Measurements from ENCODE around the gene ELOVL2.

The ELOVL2 gene

GRCh38 chr6:11056871-11057270, 12.8 kb upstream of the ELOVL2 start:
- DNase-seq = no peak

DNA sequence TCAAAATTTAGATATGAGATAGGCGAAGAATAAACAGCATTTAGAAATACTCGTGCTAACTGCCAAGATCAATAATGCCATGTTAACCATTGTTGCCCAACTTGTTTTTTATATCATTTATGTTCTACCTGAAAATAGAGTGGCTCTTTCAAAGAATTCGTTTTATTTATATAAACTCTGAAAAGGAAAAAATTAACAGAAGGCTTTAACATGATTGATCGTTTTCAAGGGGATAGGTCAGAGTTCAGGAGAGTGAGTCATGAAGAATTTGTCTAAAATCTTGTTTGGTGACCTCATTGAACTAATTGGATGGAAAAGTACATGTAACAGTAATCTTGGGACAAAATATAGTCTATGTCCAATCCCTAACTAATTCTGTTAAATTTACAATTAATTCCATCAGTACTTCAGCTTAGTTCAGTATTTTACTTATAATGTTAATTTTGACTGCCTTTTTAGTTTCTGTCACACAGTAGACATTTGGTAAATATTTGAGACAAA, 11.1 kb upstream of the ELOVL2 start:
- DNase-seq = no peak

DNA sequence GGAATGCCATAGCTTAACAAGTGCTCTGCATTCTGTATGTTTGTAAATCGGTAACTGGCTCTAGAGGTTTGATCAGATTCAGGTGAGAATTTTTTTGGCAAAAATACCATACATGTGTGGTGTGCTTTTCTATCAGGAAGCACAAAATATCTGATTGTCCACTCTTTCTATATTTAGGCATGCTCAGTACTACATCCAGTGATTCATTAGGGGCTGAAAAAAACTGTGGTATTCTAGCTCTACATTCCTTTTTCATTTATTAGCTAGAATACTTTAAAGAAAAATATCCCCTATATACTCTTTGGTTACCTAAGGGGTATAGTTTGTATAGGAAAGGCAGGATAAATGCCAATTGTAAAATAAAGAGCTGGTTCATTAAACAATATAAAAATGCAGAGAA, 10.6 kb upstream of the ELOVL2 start:
- DNase-seq = no peak

GRCh38 chr6:11053307-11053706, 9.2 kb upstream of the ELOVL2 start:
- no peak for DNase-seq

DNA sequence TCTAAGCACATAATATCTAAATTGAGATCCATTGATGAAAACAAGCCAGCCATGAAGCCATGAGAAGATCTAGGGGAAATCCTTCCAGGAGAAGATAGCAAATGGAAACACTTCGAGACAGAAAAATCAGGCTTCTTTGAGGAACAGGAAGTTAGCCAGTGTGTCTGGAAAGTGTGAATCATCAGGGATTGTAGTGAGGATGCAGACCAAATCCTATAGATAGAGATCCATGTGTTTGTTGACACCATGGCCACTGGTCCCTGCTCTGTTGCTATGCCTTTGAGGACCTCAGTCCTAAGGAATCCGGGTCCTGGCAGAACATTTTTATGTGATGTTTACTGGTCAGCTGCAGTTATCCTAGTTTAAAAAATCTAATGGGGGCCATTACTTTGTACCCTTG, 6.6 kb upstream of the ELOVL2 start:
- no peak for DNase-seq

- no peak for DNase-seq
These were observed 635 bp upstream of the ELOVL2 start for GRCh38 chr6:11044712-11045167.

DNA sequence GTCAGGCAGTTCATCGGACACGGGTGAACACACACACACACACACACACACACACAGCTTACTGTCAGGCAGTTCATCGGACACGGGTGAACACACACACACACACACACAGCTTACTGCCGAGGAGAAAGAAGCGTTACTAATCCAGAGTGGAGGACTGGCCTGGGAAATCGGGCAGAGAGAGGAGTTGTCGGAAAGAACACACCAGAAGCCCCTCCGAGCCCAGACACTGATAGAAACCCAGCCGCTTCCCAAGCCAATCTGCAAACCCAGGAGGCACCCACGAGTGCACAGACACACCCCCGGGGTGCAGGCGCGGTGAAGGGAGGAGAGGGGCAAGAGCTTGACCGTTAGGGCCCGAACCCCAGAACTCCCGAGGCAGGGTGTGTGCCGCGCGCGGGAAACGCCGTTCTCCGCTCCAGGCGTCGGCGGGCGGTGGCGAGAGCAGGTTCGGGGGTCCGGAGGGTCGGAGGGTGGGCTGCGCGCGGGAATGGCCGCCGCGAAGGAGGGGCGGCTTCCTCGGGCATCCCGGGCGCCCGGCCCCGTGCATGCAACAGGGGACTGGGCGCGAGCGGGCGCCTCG, 636 bp downstream of the ELOVL2 start:
- DNase-seq = no peak

DNA sequence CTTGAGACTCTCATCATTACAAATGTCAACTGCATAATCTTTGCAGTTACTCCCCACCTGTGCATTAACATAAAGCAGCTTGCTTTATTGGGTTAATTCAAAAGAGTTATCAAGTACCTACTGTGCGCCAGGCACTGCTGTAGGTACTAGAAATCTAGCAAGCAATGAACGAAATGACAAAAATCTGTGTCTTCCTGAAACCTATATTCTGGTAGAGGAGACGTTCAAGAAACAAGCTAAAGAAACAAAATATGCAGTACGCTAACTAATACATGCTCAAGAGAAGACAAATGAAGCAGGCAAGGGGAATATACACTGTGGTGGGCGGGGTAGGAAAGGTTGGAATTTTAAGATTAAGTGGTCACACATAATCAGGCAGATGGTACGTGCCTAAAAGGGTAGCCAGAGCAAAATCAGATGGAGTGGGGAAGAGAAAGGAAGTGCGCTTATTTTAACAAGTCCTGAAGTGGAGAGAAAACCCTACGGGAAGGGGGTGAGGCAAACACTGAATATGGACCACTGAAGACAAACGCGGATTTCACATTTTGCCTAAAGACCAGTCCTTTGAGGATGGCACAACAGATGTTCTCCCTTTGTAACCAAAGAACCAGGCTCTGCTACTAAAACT, 1.2 kb downstream of the ELOVL2 start:
- no peak for DNase-seq

DNA sequence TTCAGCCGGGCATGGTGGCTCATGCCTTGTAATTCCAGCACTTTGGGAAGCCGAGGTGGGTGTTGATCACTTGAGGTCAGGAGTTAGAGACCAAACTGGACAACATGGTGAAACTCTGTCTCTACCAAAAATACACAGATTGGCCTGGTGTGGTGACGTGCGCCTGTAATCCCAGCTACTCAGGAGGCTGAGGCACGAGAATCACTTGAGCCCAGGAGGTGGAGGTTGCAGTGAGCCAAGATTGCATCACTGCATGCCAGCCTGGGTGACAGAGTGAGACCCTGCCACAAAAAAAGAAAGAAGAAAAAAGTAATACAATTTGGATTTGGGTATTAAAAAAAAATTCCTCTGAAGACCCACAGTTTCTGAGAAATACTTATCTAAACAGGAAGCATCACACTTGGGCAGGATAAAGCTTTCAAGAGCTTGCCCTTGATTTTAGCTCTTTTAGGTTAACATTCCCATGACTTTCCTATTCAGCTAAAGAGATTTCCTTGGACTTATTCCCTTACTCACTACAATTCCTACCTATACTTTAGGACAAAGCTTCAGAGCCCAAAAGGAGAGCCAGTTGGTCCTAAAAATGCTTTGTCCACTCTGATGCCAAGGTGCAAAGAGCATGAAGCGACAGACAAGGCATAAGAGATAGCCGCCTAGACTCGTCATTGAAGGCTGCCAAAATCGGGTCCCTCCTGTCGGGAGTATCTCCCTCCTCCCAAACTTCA, 1.9 kb downstream of the ELOVL2 start:
- no peak for DNase-seq

DNA sequence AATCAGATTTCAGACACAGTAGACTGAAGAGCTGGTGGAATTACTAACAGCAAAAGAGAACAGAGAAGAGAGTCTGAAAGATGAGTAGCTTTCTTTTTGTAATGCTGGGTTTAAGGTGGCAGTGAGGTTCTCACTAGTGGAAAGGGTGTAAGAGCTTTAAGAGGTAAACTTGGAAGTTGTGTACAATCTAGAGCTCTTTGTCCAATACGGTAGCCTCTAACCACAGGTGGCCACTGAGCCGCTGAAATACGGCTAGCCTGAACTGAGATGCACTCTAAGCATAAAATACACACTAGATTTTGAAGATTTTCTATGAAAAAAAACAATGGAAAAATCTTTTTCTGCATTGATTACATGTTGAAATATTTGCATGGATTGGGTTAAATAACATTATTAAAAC, 4.0 kb downstream of the ELOVL2 start:
- no peak for DNase-seq

GRCh38 chr6:11039040-11039439, 5.1 kb downstream of the ELOVL2 start:
- no peak for DNase-seq

- no peak for DNase-seq
These were observed 7.1 kb downstream of the ELOVL2 start for GRCh38 chr6:11036977-11037430.

GRCh38 chr6:11036351-11036740, 7.8 kb downstream of the ELOVL2 start:
- DNase-seq = no peak

DNA sequence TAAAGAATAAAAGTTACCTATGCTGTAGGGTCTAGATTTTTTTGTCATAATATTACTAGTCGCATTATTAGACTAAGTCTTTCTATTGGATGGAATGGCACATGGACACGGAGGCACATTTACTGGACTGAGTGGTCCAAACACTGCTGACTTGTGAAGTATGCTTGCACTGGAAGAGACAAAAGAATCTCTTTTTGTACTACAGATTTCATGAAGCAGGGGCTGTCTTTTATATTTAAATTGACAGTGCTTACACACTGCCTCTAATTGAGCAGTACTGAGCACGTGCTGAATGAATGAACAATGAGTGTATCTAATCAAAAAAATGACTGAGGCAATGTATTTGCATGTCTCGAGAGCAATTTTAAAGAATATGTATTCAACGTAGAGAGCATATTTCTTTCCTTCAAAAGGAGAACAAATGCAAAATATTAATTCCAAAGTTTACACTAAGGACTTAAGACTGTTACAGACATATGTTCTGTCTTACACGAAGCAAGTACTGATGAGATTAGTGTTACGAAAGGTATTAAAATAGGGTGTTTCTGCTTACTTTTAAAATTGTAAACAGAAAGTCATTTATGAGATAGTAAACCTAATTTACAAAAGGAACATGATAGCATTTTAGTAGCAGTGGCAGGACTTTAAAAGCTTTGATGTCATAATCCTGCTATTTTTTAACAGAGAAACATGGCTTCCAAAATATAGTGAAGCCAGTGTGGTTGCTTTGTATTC, 8.3 kb downstream of the ELOVL2 start:
- no peak for DNase-seq

- no peak for DNase-seq
These were observed 10.3 kb downstream of the ELOVL2 start for GRCh38 chr6:11033825-11034224.

DNA sequence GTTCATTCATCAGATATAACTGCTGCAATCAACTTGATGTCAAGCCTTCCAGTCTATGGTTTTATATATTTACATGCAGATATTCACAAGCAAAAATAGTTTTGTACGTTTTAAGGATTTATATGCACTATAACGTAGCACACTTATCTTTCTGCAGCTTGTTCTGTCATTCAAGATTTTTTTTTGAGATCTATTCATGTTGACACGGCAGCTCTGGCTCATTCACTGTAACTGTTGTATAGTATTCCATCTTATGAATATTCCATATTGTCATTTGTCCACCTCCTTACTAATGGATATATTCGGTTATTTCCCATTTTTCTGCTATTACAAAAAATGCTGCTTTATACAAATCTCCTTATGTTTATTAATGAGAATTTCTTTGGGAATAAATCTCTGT, 13.2 kb downstream of the ELOVL2 start:
- no peak for DNase-seq

GRCh38 chr6:11028959-11029358, 15.1 kb downstream of the ELOVL2 start:
- no peak for DNase-seq

- no peak for DNase-seq
These were observed 16.5 kb downstream of the ELOVL2 start for GRCh38 chr6:11027565-11028110.

DNA sequence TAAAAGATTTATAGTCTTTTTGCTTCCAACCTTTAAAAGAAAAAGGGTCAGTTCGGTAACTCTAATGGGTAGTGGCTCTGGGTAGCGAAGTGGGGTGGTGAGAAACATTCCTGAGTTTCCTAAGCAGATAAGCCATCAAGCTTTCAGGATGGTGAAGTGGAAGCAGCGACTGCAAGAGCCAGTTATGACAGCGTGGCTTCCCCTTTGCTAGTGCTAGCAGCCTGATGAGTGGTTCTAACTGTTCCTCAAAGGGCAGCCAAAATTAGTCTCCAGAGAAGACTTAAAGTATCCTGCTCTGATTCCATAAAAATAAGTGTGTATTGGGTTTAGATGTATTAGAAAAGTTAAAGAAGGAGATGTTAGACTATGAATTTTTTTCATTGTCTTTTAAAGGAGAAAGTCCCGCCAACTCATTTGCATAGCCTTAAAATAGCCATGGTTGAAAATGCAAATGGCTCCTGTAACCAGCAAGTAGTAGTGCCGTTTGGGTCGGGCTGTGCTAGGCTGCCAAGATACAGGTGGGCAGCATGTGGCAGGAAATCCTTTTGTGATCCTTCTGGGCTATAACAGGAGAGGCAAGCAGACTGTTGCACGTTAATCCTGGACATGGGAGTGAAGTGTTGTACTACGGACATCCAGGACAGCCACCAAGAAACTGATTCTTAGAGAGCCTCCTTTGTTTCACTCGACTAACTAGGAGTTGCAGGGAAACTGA, 18.0 kb downstream of the ELOVL2 start:
- no peak for DNase-seq

DNA sequence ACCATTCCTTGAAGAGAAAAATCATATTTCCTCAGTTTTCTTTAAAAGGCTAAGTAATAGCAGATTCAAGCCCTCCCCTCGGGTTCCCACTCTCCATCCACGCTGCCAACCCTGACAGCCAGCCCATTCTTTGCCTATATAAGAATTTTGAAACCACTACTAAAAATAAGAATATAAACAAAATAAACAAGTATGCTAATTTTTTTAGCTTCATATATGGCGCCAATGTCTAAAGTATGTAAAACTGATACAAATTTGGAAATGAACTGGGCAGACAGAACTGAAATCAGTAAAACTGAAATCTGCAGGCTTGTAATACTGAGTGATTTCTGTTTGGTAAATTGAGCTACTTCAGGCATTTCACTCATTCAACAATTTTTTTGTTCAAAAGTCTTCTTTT, 19.0 kb downstream of the ELOVL2 start:
- DNase-seq = no peak

- no peak for DNase-seq
These were observed 21.1 kb downstream of the ELOVL2 start for GRCh38 chr6:11023032-11023431.

- no peak for DNase-seq
These were observed 22.4 kb downstream of the ELOVL2 start for GRCh38 chr6:11021714-11022113.

All from activated gamma-delta T cell treated with Interleukin-2 at 50 U/mL for 16 hours (primary cell).